Central memory CD4-positive, alpha-beta T cell (primary cell): Measurements from ENCODE around the gene RPS6KA2.
A peak's percentile ranks its signal among the peaks of the same experiment; 100 is the strongest.

Experiments
- DNase-seq: peaks from one replicate; pipeline ENCODE4 v3.0.0; 2022

Gene RPS6KA2

GRCh38 chr6:166439366-166440091 is 187.5 kb downstream of the RPS6KA2 start:
- DNase-seq: no peak

- DNase-seq: no peak
Observed at GRCh38 chr6:166438211-166438861, 188.7 kb downstream of the RPS6KA2 start.

- no peak for DNase-seq
Observed at GRCh38 chr6:166437661-166438060, 189.4 kb downstream of the RPS6KA2 start.

GRCh38 chr6:166436195-166437139 is 190.6 kb downstream of the RPS6KA2 start:
- no peak for DNase-seq

GRCh38 chr6:166435574-166435973 is 191.5 kb downstream of the RPS6KA2 start:
- DNase-seq: peak; percentile 26

GRCh38 chr6:166434336-166434735 is 192.7 kb downstream of the RPS6KA2 start:
- DNase-seq: no peak

GRCh38 chr6:166433096-166433495 is 194.0 kb downstream of the RPS6KA2 start:
- DNase-seq: no peak

GRCh38 chr6:166430269-166430668 is 196.8 kb downstream of the RPS6KA2 start:
- DNase-seq: no peak

- DNase-seq: no peak
Observed at GRCh38 chr6:166424431-166424830, 202.6 kb downstream of the RPS6KA2 start.

- DNase-seq: no peak
Observed at GRCh38 chr6:166423781-166424180, 203.3 kb downstream of the RPS6KA2 start.

- DNase-seq: no peak
Observed at GRCh38 chr6:166423051-166423745, 203.9 kb downstream of the RPS6KA2 start.

GRCh38 chr6:166422201-166422940 is 204.7 kb downstream of the RPS6KA2 start:
- DNase-seq: no peak

- no peak for DNase-seq
Observed at GRCh38 chr6:166420351-166420750, 206.7 kb downstream of the RPS6KA2 start.

- no peak for DNase-seq
Observed at GRCh38 chr6:166419717-166420116, 207.3 kb downstream of the RPS6KA2 start.

- DNase-seq: peak; percentile 58
Observed at GRCh38 chr6:166419286-166419685, 207.8 kb downstream of the RPS6KA2 start.

GRCh38 chr6:166418691-166419143 is 208.3 kb downstream of the RPS6KA2 start:
- peak; percentile 27 for DNase-seq

GRCh38 chr6:166417285-166417691 is 209.8 kb downstream of the RPS6KA2 start:
- DNase-seq: peak; percentile 86

- DNase-seq: no peak
Observed at GRCh38 chr6:166415833-166416347, 211.2 kb downstream of the RPS6KA2 start.

- DNase-seq: peak; percentile 57
Observed at GRCh38 chr6:166415306-166415705, 211.7 kb downstream of the RPS6KA2 start.

GRCh38 chr6:166413491-166413951 is 213.5 kb downstream of the RPS6KA2 start:
- DNase-seq: peak; percentile 22

GRCh38 chr6:166412911-166413384 is 214.1 kb downstream of the RPS6KA2 start:
- DNase-seq: no peak
